Measurements from ENCODE around the gene RAB30.

Gene RAB30

GRCh38 chr11:83039566-83039965 lies 32.1 kb downstream of the RAB30 start:
- no peak for DNase-seq (ENCODE audit: low read depth)

DNA sequence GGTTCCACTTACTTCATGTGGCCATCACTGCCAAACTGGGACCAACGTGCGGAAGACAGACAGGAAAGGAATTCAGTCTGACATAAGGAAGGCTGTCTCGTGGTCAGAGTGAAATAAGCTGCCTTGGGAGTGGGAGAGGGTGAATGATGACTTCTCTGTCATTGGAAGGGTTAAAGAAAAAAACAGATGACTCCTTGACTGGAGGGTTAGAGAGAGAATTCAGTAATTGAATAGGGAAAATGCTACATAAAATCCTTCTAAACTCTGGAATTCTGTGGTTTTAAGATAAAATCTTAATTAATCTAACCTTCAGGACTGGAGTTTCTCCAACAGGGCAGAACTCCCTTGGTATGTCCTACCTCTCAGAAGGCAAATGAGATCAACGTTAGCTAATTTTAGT lies 33.8 kb downstream of the RAB30 start:
- DNase-seq (ENCODE audit: low read depth) = no peak

DNA sequence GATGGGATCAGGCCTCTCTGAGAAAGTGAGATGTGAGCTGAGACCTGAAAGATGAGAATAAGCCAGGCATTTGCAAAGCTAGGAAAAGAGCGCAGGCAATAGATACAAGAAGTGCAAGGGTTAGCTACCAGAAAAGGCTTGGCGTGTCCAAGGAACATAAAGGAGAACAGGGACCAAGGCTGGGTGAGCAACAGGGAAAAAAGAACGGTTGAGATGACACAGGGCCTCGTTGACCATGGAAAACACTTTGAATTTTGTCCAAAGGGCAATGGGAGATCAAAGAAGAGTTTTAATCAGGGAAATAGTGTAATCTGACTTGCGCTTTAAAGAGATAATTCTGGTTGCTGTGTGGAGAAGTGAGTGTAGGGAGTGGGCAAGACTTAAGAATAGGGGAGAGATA lies 35.0 kb downstream of the RAB30 start:
- no peak for DNase-seq (ENCODE audit: low read depth)

GRCh38 chr11:83035070-83035854 lies 36.4 kb downstream of the RAB30 start:
- no peak for DNase-seq (ENCODE audit: low read depth)

GRCh38 chr11:83034673-83035014 lies 37.1 kb downstream of the RAB30 start:
- DNase-seq (ENCODE audit: low read depth) = no peak

DNA sequence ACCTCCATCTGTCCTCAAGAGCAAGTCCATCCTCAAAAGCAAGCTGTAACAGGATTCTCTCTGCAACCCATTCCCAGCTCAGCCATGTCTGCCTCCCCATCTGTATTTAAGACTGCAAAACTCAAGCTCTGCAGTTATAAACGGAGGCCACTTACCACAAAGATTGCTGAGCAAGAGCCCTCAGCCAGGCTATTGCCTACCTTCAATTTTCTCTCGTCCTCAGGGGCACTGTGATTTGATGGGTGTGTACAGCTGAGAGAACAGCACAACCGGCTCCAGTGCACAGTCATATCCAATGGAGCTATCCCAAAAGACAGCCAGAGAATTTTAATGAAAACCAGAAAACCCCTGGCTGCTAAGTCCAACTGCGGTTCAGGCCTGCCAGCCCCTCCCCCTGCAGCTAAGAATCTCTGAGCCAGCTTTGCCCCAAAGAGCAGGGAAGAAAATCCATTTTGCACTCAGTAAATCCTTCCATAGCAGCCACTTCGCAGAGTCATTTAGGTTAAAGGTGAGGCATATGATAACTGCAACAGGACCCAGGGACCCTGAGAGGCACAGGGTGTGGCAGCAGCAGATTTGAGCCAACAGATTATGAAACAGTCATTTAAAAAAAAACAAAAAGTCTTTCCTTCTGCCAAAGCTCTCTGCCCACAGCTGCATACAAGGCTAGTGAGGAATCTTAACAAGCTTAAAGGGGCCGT lies 37.6 kb downstream of the RAB30 start:
- DNase-seq (ENCODE audit: low read depth) = no peak

- DNase-seq (ENCODE audit: low read depth) = no peak
Observed at GRCh38 chr11:83033371-83033770, 38.3 kb downstream of the RAB30 start.

- DNase-seq (ENCODE audit: low read depth) = no peak
Observed at GRCh38 chr11:83031127-83031526, 40.6 kb downstream of the RAB30 start.

- DNase-seq (ENCODE audit: low read depth) = no peak
Observed at GRCh38 chr11:83027794-83028193, 43.9 kb downstream of the RAB30 start.

DNA sequence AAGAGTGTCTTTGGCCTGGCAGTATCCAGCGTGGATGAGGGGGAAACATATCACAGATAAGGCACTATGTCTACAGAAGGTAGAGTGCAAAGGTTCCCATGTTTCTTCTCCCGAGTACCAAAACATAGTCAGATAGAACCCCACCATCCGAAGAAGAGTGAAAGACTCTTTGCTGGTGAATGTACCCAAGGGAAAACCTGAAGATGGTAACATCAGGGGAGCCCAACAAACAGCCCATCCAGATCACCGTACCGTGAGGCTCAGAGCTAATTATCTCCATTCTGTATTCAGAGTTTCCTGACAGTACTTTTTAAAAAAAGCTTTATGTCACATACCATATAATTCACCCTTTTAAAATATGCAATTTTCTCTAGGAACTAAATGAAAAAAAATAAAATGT lies 44.4 kb downstream of the RAB30 start:
- no peak for DNase-seq (ENCODE audit: low read depth)

- no peak for DNase-seq (ENCODE audit: low read depth)
Observed at GRCh38 chr11:83026229-83026628, 45.5 kb downstream of the RAB30 start.

DNA sequence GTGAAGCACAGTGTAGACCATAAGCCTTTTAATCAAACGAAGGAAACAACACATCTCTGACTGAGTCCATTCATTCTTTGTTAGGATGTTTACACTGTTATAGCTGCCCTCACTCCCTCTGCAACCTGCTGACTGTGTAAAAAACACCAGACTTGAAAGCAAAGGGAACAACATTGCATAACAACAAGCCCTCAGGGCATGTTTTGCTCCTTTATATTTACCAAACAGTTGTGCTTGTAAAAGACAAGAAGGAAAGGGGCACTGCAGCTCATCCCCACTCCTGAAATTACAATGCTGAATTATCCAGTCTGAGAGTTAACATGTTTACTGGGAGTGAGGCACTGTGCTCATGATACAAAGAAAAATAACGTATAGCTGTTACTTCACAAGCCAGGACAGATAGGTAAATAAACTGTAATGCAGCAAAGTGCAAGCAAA lies 46.4 kb downstream of the RAB30 start:
- DNase-seq (ENCODE audit: low read depth) = no peak

DNA sequence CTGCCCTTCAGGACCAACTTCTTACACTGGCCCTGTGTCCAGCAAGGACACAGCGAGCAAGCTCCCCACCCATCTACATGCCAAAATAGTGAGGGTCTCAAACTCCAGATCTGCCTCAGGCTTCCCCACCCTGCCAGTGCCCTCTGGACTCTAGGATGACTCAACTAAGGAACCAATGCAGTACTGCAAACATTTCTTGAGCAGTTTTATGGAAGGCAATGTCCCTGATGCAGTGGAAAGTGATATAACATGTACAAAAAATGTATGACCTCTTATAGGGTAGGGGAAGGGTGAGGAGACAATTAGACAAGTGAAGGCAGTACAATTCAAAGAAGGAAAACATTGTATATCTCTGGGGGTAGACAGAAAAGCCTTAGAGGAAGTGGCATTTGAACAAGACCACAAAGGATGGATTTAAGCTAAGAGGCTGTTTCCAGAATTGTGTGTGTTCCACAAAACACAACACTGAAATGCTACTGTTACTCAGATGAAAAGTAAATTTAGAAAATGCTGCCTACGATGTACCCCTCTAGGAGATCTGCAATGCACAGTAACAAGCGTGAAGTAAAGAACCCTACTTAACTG lies 47.3 kb downstream of the RAB30 start:
- DNase-seq (ENCODE audit: low read depth) = no peak

DNA sequence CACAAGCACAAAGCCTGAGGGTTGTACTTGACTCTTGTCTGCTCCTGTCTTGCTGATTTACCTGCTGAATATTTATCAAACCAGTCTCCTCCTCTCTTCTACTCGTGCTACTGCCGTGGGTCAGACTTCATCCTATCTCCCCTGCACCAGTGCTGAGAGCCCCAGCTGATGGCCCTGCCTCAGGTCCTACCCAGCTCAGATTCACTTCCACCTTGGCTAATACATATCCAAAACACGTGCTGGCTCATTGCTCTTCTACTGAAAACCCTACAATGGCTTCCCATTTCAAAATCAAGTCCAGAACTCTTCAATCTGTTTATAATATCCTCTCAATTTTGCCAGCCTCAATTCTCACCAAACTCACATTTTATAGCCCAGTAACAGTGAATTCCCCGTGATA lies 48.3 kb downstream of the RAB30 start:
- DNase-seq (ENCODE audit: low read depth) = no peak

DNA sequence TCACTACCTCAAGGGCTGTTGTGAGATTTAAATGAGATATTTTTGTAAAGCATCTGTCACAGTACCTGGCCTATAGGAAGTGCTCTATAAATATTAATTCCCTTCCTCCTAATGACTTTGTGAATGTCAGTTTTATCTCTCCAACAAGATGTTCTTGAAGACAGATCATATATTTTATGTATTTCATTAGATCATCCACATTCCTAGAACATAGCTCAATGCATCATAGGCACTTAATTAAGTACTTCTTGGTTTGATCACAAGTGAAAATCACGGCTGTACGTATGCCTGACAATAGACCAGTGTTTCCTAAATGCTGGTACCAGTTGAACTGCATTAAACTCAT lies 49.9 kb downstream of the RAB30 start:
- DNase-seq (ENCODE audit: low read depth) = no peak

GRCh38 chr11:83020942-83021779 lies 50.5 kb downstream of the RAB30 start:
- no peak for DNase-seq (ENCODE audit: low read depth)

- no peak for DNase-seq (ENCODE audit: low read depth)
Observed at GRCh38 chr11:83019888-83020579, 51.7 kb downstream of the RAB30 start.

GRCh38 chr11:83014951-83015350 lies 56.7 kb downstream of the RAB30 start:
- DNase-seq (ENCODE audit: low read depth) = no peak

DNA sequence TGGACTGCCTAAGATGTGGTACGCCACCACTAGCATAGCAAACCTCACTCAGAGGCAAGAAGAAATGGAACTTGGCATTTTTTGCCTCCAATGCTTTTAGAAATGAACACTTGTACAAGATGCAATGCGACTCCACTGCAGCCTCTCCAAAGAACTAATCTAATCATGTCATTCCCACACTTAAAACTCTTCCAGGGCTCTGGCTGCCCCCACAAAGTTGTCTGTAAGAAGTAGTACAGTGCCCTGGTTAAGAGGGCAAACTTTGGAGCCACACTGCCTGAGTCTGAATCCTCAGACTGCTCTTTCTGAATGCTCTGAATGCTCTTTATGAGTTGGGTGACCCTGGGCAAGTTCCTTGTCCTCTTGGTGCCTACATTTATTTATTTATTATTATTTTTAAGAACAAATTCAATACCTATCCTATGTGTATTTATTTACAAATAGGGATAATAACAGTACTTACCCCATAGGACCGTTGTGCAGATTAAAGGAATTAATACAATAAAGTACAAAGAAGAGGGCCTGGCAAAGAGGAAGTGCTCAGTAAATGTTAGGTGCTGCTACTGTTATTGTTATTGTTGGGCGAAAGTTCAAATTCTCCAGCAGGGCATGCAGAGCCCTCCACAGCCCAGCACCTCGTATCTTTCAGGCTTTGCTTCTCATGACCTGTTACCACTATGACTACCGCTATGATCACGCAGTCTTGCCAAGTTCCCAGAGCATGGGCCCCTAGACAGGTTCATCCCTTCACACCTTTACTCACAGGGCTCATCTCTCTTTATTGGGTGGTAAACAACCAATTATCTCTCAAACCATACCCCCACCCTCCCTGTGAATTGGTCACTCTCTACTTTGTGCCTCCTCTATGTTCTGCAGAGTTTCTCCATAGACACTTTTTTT lies 59.3 kb downstream of the RAB30 start:
- no peak for DNase-seq (ENCODE audit: low read depth)

DNA sequence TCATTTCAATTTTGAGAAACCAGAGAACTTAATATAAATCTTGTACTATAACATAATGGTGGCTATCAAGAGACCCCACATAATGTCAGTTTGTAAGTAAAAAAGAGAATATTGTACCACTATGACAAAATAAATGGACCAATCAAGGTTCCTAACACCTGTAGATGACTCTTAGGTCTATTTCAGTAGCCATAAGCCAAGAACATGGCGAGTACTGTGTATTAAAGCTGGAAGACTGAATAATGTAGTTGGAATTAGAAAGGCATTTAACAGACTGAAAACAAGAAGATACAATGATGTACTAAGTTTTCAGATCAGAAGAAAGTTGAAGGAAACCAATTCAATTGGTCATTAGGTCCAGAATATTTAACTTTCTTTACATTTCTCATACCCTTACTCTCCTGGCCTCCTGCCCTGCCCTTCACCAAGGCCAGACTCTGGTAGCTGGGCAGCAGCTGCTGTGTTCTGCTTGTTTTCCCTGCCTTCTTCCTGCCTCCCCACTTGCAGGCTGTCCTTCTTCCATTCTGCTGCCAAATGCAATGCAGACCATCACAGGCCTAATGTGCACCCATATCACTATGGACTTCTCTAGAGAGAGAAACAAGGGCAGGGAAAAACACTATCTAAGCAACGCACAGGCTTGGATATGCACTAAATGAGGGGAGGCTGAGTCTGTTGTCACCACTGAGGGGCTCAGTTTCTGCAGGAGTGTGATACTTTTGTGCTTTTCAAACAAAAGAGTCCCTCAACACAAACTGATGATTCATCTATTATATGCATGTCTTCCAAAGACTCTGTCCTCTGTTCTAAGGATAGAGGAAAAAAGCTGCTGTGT lies 60.1 kb downstream of the RAB30 start:
- no peak for DNase-seq (ENCODE audit: low read depth)
